Activated CD4-positive, alpha-beta memory T cell treated with anti-CD3 and anti-CD28 coated beads for 36 hours (primary cell): ENCODE measurements around the gene NUP160. TPM values are rescaled to one million over a fixed set of nuclear protein-coding genes. Genes with fewer than 3 reads are reported as not detected.
"Not testable (repeated sequence)": the region's sequence is repeated elsewhere in the genome, so short reads cannot be mapped to it uniquely, and the experiment has no call there.

Experiments used
- CTCF ChIA-PET: fragments of 350-600 bp; sonication (Branson Sonifier 250); formaldehyde crosslinking; loops from one replicate; lab custom pipeline; 2021; ENCODE audit warnings: antibody characterized with exemption, inconsistent platforms; lab: Charles Lee
- POLR2A ChIA-PET: fragments of 350-600 bp; sonication (Branson Sonifier 250); formaldehyde crosslinking; loops from one replicate; lab custom pipeline; 2021; ENCODE audit warnings: antibody characterized with exemption; lab: Charles Lee
- DNase-seq: peaks from one replicate; pipeline ENCODE4 v3.0.0-alpha.2; 2020
- H3K27ac Mint-ChIP-seq: one replicate; pipeline ENCODE4 v1.8.0; 2021; ENCODE audit warnings: mixed read lengths
- H3K27me3 Mint-ChIP-seq: one replicate; pipeline ENCODE4 v1.8.0; 2021; ENCODE audit warnings: mixed read lengths
- H3K36me3 Mint-ChIP-seq: one replicate; pipeline ENCODE4 v1.8.0; 2021; ENCODE audit warnings: mixed read lengths
- H3K4me1 Mint-ChIP-seq: one replicate; pipeline ENCODE4 v1.8.0; 2021; ENCODE audit warnings: low read depth, mixed read lengths
- H3K4me3 Mint-ChIP-seq: one replicate; pipeline ENCODE4 v1.8.0; 2021; ENCODE audit warnings: mild to moderate bottlenecking, mixed read lengths
- H3K9me3 Mint-ChIP-seq: one replicate; pipeline ENCODE4 v1.8.0; 2021; ENCODE audit warnings: mixed read lengths
- intact Hi-C: fragments of 100-400 bp; cut with micrococcal nuclease; formaldehyde crosslinking; loops from one replicate; pipeline ENCODE4 v1.15.1; 2023
- total RNA-seq, 2 experiments: library from RNA; stranded (reverse); gene quantifications; one replicate each; pipeline ENCODE4 v1.2.3, GENCODE V29; 2021

NUP160 gene
- total RNA-seq, 2 experiments from 2014 or later, result 68.0 to 69.5 TPM

GRCh38 chr11:47750725-47751124, 97.4 kb downstream of the NUP160 start:
- H3K4me3 Mint-ChIP-seq, result no peak overlapping the region
- no peaks in the 10 kb centered on the region for H3K9me3 Mint-ChIP-seq
- ChIA-PET POLR2A (no interaction called here), CTCF (no interaction called here)
- no peaks in the 10 kb centered on the region for H3K27me3 Mint-ChIP-seq
- H3K27ac Mint-ChIP-seq, result no peak overlapping the region
- intact Hi-C loops, result no loop called here
- peaks cover 49% of the 10 kb centered on the region for H3K36me3 Mint-ChIP-seq
- no peaks in the 10 kb centered on the region for H3K4me1 Mint-ChIP-seq
- no peak for DNase-seq

- CTCF ChIA-PET, intact Hi-C loops, H3K27me3 Mint-ChIP-seq, H3K4me1 Mint-ChIP-seq, POLR2A ChIA-PET, H3K9me3 Mint-ChIP-seq, H3K4me3 Mint-ChIP-seq, DNase-seq, H3K27ac Mint-ChIP-seq: not testable (repeated sequence)
- H3K36me3 Mint-ChIP-seq, result peaks cover 36% of the 10 kb centered on the region
Measured at GRCh38 chr11:47742494-47742893, 105.7 kb downstream of the NUP160 start.

- POLR2A ChIA-PET, DNase-seq, H3K27me3 Mint-ChIP-seq, intact Hi-C loops, H3K27ac Mint-ChIP-seq, H3K4me1 Mint-ChIP-seq, CTCF ChIA-PET, H3K9me3 Mint-ChIP-seq, H3K4me3 Mint-ChIP-seq: not testable (repeated sequence)
- peaks cover 37% of the 10 kb centered on the region for H3K36me3 Mint-ChIP-seq
Measured at GRCh38 chr11:47737817-47738216, 110.3 kb downstream of the NUP160 start.

- Mint-ChIP-seq H3K9me3 (no peaks in the 10 kb centered on the region), H3K27me3 (no peaks in the 10 kb centered on the region), H3K4me1 (no peaks in the 10 kb centered on the region), H3K4me3 (no peak overlapping the region), H3K36me3 (peaks cover 56% of the 10 kb centered on the region), H3K27ac (no peak overlapping the region)
- POLR2A ChIA-PET, result interaction anchor here (0.7 kb wide), 1 partner anchor 93 kb away, joined by 3 read pairs; no protein-coding TSS in a partner anchor
- intact Hi-C loops, result no loop called here
- CTCF ChIA-PET, result no interaction called here
- no peak for DNase-seq
Measured at GRCh38 chr11:47732271-47732670, 115.9 kb downstream of the NUP160 start.

- no peak overlapping the region for H3K4me3 Mint-ChIP-seq
- H3K4me1 Mint-ChIP-seq, result no peaks in the 10 kb centered on the region
- no peaks in the 10 kb centered on the region for H3K9me3 Mint-ChIP-seq
- intact Hi-C loops, result no loop called here
- H3K27ac Mint-ChIP-seq, result no peak overlapping the region
- DNase-seq, result no peak
- ChIA-PET CTCF (no interaction called here), POLR2A (no interaction called here)
- peaks cover 51% of the 10 kb centered on the region for H3K36me3 Mint-ChIP-seq
- H3K27me3 Mint-ChIP-seq, result no peaks in the 10 kb centered on the region
Measured at GRCh38 chr11:47731475-47731874, 116.7 kb downstream of the NUP160 start.

Other genes with a start within 250 kb of the NUP160 start
- 100 to 1,000 TPM; 110 to 117 TPM for gene MTCH2, start 205.8 kb downstream of the NUP160 start, total RNA-seq
- gene AGBL2, start 133.0 kb downstream of the NUP160 start, total RNA-seq, result 1 to 10 TPM; 4.2 to 5.0 TPM
- gene FNBP4, start 81.0 kb downstream of the NUP160 start, total RNA-seq, result 100 to 1,000 TPM in 1 of 2 experiments, 10 to 100 TPM in 1; 93.5 to 114 TPM
- gene PTPRJ, start 132.2 kb upstream of the NUP160 start, total RNA-seq, result 10 to 100 TPM; 36.3 to 37.0 TPM